GM19397 (cell line): Measurements from ENCODE around the gene CASS4.

Source experiments
- ATAC-seq: cut with Tn5 transposase; IDR thresholded peaks from one replicate; pipeline ENCODE4 v1.9.1; 2021; ENCODE audit warnings: mild to moderate bottlenecking, moderate library complexity; ENCODE audit not compliant: unreplicated experiment

Gene CASS4

GRCh38 chr20:56504373-56505005, 92.4 kb downstream of the CASS4 start:
- ATAC-seq: no peak

GRCh38 chr20:56506103-56506502, 94.0 kb downstream of the CASS4 start:
- ATAC-seq: no peak
